Skeletal muscle tissue (tissue), 4 donors: ENCODE data around the gene RETREG1. TPM values are rescaled to one million over a fixed set of nuclear protein-coding genes. Genes with fewer than 3 reads are reported as not detected.

Experiments used
- H3K27ac ChIP-seq: one replicate; pipeline ENCODE4 v1.7.0; 2013; ENCODE audit warnings: mild to moderate bottlenecking, low read depth, low read length, inconsistent platforms
- H3K27me3 ChIP-seq, 3 donors: one replicate each; pipeline ENCODE4 v1.7.0; 2013; ENCODE audit warnings: low read length in 3 of 3; ENCODE audit not compliant: control insufficient read depth in 3 of 3, insufficient read depth in 3 of 3
- H3K36me3 ChIP-seq, 3 donors: one replicate each; pipeline ENCODE4 v1.7.0; 2013; ENCODE audit warnings: low read length in 3 of 3; ENCODE audit not compliant: control insufficient read depth in 3 of 3, insufficient read depth in 3 of 3
- H3K4me1 ChIP-seq, 3 donors: one replicate each; pipeline ENCODE4 v1.7.0; 2013; ENCODE audit warnings: low read length in 3 of 3, mild to moderate bottlenecking in 3 of 3; ENCODE audit not compliant: control insufficient read depth in 3 of 3, insufficient read depth in 3 of 3
- H3K4me3 ChIP-seq, 3 donors: one replicate each; pipeline ENCODE4 v1.7.0; 2013; ENCODE audit warnings: low read length in 3 of 3
- H3K9ac ChIP-seq, 3 donors: one replicate each; pipeline ENCODE4 v1.7.0; 2013; ENCODE audit warnings: low read length in 3 of 3, mild to moderate bottlenecking in 3 of 3, moderate library complexity in 2 of 3, low read depth in 1 of 3
- H3K9me3 ChIP-seq, 3 donors: one replicate each; pipeline ENCODE4 v1.7.0; 2013; ENCODE audit warnings: low read length in 3 of 3; ENCODE audit not compliant: control insufficient read depth in 3 of 3
- total RNA-seq: library from RNA; depleted of rRNA; stranded (reverse); fragments of >200 nt; gene quantifications from one replicate; pipeline ENCODE4 v1.2.3, GENCODE V29; 2014
- donor health status: Osteomylitis.

Gene RETREG1
- total RNA-seq, 1 donor from 2014 or later, result 61.1 TPM

- Histone ChIP-seq H3K9me3 (no peaks in the 10 kb centered on the region), H3K4me3 (no peak overlapping the region), H3K36me3 (peaks cover 0 to 7% (median 6%) of the 10 kb centered on the region in 3 donors), H3K27ac (peak overlapping the region; percentile 90), H3K27me3 (no peaks in the 10 kb centered on the region), H3K9ac (peak overlapping the region in 1 of 3 donors; percentile 34), H3K4me1 (peaks cover 44 to 62% (median 57%) of the 10 kb centered on the region in 3 donors)
Observed at GRCh38 chr5:16489322-16489791, 127.4 kb downstream of the RETREG1 start.

- Histone ChIP-seq H3K4me1 (peaks cover 34 to 64% (median 48%) of the 10 kb centered on the region in 3 donors), H3K4me3 (no peak overlapping the region), H3K27ac (no peak overlapping the region), H3K36me3 (peaks cover 0 to 11% (median 6%) of the 10 kb centered on the region in 3 donors), H3K27me3 (no peaks in the 10 kb centered on the region), H3K9ac (no peak overlapping the region), H3K9me3 (no peaks in the 10 kb centered on the region)
Observed at GRCh38 chr5:16487456-16487855, 129.3 kb downstream of the RETREG1 start.

- Histone ChIP-seq H3K27me3 (no peaks in the 10 kb centered on the region), H3K9me3 (no peaks in the 10 kb centered on the region), H3K36me3 (peaks cover 0 to 16% (median 6%) of the 10 kb centered on the region in 3 donors), H3K4me3 (no peak overlapping the region), H3K27ac (no peak overlapping the region), H3K9ac (peak overlapping the region in 1 of 3 donors; percentile 11), H3K4me1 (peaks cover 34 to 60% (median 44%) of the 10 kb centered on the region in 3 donors)
Observed at GRCh38 chr5:16486711-16487111, 130.1 kb downstream of the RETREG1 start.

GRCh38 chr5:16485656-16486055, 131.1 kb downstream of the RETREG1 start:
- Histone ChIP-seq H3K27ac (no peak overlapping the region), H3K9me3 (no peaks in the 10 kb centered on the region), H3K4me3 (no peak overlapping the region), H3K36me3 (peaks cover 0 to 24% (median 7%) of the 10 kb centered on the region in 3 donors), H3K9ac (no peak overlapping the region), H3K4me1 (peaks cover 33 to 52% (median 34%) of the 10 kb centered on the region in 3 donors), H3K27me3 (no peaks in the 10 kb centered on the region)

- Histone ChIP-seq H3K4me3 (no peak overlapping the region), H3K27me3 (no peaks in the 10 kb centered on the region), H3K9ac (no peak overlapping the region), H3K36me3 (peaks cover 0 to 38% (median 11%) of the 10 kb centered on the region in 3 donors), H3K4me1 (peaks cover 23 to 45% (median 26%) of the 10 kb centered on the region in 3 donors), H3K27ac (no peak overlapping the region), H3K9me3 (no peaks in the 10 kb centered on the region)
Observed at GRCh38 chr5:16484081-16484480, 132.7 kb downstream of the RETREG1 start.

GRCh38 chr5:16483361-16483760, 133.4 kb downstream of the RETREG1 start:
- Histone ChIP-seq H3K9me3 (no peaks in the 10 kb centered on the region), H3K4me3 (no peak overlapping the region), H3K27ac (no peak overlapping the region), H3K4me1 (peaks cover 18 to 37% (median 22%) of the 10 kb centered on the region in 3 donors), H3K36me3 (peaks cover 0 to 39% (median 11%) of the 10 kb centered on the region in 3 donors), H3K27me3 (no peaks in the 10 kb centered on the region), H3K9ac (no peak overlapping the region)

- no peaks in the 10 kb centered on the region for H3K27me3 ChIP-seq
- no peak overlapping the region for H3K9ac ChIP-seq
- H3K36me3 ChIP-seq, result peaks cover 0 to 39% (median 6%) of the 10 kb centered on the region in 3 donors
- H3K9me3 ChIP-seq, result no peaks in the 10 kb centered on the region
- no peak overlapping the region for H3K27ac ChIP-seq
- peaks cover 13 to 33% (median 17%) of the 10 kb centered on the region in 3 donors for H3K4me1 ChIP-seq
- H3K4me3 ChIP-seq, result no peak overlapping the region
Observed at GRCh38 chr5:16482891-16483290, 133.9 kb downstream of the RETREG1 start.

GRCh38 chr5:16480821-16481538, 135.8 kb downstream of the RETREG1 start:
- Histone ChIP-seq H3K36me3 (peaks cover 0 to 56% (median 14%) of the 10 kb centered on the region in 3 donors), H3K27ac (no peak overlapping the region)

GRCh38 chr5:16480144-16480543, 136.7 kb downstream of the RETREG1 start:
- Histone ChIP-seq H3K4me1 (peaks cover 0 to 15% (median 7%) of the 10 kb centered on the region in 3 donors), H3K27me3 (no peaks in the 10 kb centered on the region), H3K4me3 (no peak overlapping the region), H3K27ac (no peak overlapping the region), H3K36me3 (peaks cover 0 to 59% (median 16%) of the 10 kb centered on the region in 3 donors), H3K9ac (no peak overlapping the region), H3K9me3 (no peaks in the 10 kb centered on the region)

More at GRCh38 chr5:16480821-16481538, 135.8 kb downstream of the RETREG1 start:
- Histone ChIP-seq H3K27me3 (no peaks in the 10 kb centered on the region), H3K9ac (no peak overlapping the region), H3K9me3 (no peaks in the 10 kb centered on the region), H3K4me1 (peaks cover 0 to 15% (median 7%) of the 10 kb centered on the region in 3 donors), H3K4me3 (no peak overlapping the region)

- peaks cover 0 to 3% (median 0%) of the 10 kb centered on the region in 3 donors for H3K4me1 ChIP-seq
- peaks cover 5 to 67% (median 21%) of the 10 kb centered on the region in 3 donors for H3K36me3 ChIP-seq
- H3K27ac ChIP-seq, result no peak overlapping the region
- H3K27me3 ChIP-seq, result no peaks in the 10 kb centered on the region
- H3K4me3 ChIP-seq, result no peak overlapping the region
- H3K9ac ChIP-seq, result no peak overlapping the region
- no peaks in the 10 kb centered on the region for H3K9me3 ChIP-seq
Observed at GRCh38 chr5:16477541-16477940, 139.3 kb downstream of the RETREG1 start.
